ENCODE measurements around the gene TMEM106C.
"Not testable (repeated sequence)": the region's sequence is repeated elsewhere in the genome, so short reads cannot be mapped to it uniquely, and the experiment has no call there.

Gene TMEM106C

DNA sequence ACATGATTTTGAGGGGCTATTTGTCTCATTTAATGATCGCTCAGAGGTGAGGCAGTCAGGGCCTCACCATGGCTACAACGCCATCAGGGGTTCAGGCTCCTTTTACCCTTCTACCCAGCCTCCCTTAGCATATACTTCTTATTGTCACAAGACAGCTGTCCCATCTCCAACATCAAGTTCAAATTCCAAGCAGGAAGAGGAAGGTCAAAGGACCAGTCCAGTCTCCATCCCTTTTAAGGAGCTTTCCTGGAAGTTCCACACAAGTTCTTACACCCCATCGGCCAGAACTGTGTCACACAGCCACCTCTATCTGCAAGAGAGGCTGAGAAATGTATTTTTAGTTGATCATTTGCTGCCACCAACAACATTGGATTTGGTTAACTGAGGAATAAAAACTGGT is 8.3 kb upstream of the TMEM106C start:
- Histone ChIP-seq H3K18ac (ENCODE audit: low read depth in 1 of 2, low read length in 2 of 2) (no peak overlapping the region), H2BK15ac (ENCODE audit: low read depth, poor library complexity, severe bottlenecking) (no peak overlapping the region)

DNA sequence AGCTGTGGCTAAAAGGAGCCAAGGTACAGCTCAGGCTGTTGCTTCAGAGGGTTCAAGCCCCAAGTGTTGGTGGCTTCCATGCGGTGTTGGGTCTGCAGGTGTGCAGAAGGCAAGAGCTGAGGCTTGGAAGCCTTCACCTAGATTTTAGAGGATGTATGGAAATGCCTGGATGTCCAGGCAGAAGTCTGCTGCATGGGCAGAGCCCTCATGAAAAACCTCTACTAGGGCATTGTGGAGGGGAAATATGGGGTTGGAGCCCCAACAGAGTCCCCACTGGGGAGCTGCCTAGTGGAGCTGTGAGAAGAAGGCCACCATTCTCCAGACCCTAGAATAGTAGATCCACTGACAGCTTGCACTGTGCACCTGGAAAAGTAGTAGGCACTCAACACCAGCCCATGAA is 5.7 kb upstream of the TMEM106C start:
- not testable (repeated sequence) for H3K4ac ChIP-seq (ENCODE audit: low read depth in 1 of 2, low read length in 2 of 2); H3K79me1 ChIP-seq (replicated peaks; ENCODE audit: low read length, poor library complexity, severe bottlenecking); H3K4me2 ChIP-seq (ENCODE audit: low read length, poor library complexity, severe bottlenecking); H2AK5ac ChIP-seq (ENCODE audit: low read length, severe bottlenecking); H2BK5ac ChIP-seq (ENCODE audit: low read depth, low read length, poor library complexity, severe bottlenecking); H3K4me3 ChIP-seq (ENCODE audit: insufficient read depth in 1 of 2, low read depth in 1 of 2, low read length in 2 of 2); H2BK12ac ChIP-seq (ENCODE audit: low read length in 2 of 2); H3K9ac ChIP-seq (ENCODE audit: low read length); H3K27ac ChIP-seq (ENCODE audit: low read length, poor library complexity, severe bottlenecking); H3K14ac ChIP-seq (ENCODE audit: low read length in 2 of 2); H3K4me1 ChIP-seq (ENCODE audit: control insufficient read depth, insufficient read depth, low read depth, low read length); H3K23ac ChIP-seq (ENCODE audit: low read length in 2 of 2); H3K18ac ChIP-seq (ENCODE audit: low read depth in 1 of 2, low read length in 2 of 2); H3K9me3 ChIP-seq (ENCODE audit: control insufficient read depth, low read length); H4K91ac ChIP-seq (ENCODE audit: low read length); H2AFZ ChIP-seq (ENCODE audit: low read depth, low read length); H2BK15ac ChIP-seq (ENCODE audit: low read depth, poor library complexity, severe bottlenecking); DNase-seq; H4K8ac ChIP-seq (ENCODE audit: low read length); H2BK120ac ChIP-seq (ENCODE audit: low read depth, low read length); H3K36me3 ChIP-seq (ENCODE audit: control insufficient read depth in 1 of 2, insufficient read depth in 2 of 2, low read depth in 1 of 2, low read length in 2 of 2)
- peaks cover 25 to 38% of the 10 kb centered on the region in 2 experiments for H3K27me3 ChIP-seq (ENCODE audit: control insufficient read depth in 1 of 2, insufficient read depth in 1 of 2, low read length in 2 of 2)
- WGBS, result 88% methylated on average over 1 of the region's 1 CpG

More for the DNA sequence above, 8.3 kb upstream of the TMEM106C start:
- H4K91ac ChIP-seq (ENCODE audit: low read length), result no peak overlapping the region
- 95% methylated on average over 2 of the region's 3 CpGs for WGBS
- H2AK5ac ChIP-seq (ENCODE audit: low read length, severe bottlenecking), result no peak overlapping the region
- no peak overlapping the region for H4K8ac ChIP-seq (ENCODE audit: low read length)
- H3K9ac ChIP-seq (ENCODE audit: low read length), result no peak overlapping the region
- H3K14ac ChIP-seq (ENCODE audit: low read length in 2 of 2), result no peak overlapping the region
- H3K4ac ChIP-seq (ENCODE audit: low read depth in 1 of 2, low read length in 2 of 2), result no peak overlapping the region
- H3K4me3 ChIP-seq (ENCODE audit: insufficient read depth in 1 of 2, low read depth in 1 of 2, low read length in 2 of 2), result no peak overlapping the region
- no peak overlapping the region for H3K4me2 ChIP-seq (ENCODE audit: low read length, poor library complexity, severe bottlenecking)
- H3K27ac ChIP-seq (ENCODE audit: low read length, poor library complexity, severe bottlenecking), result no peak overlapping the region
- H3K23ac ChIP-seq (ENCODE audit: low read length in 2 of 2), result no peak overlapping the region
- no peak for DNase-seq
- H2BK5ac ChIP-seq (ENCODE audit: low read depth, low read length, poor library complexity, severe bottlenecking), result no peak overlapping the region
- H2BK12ac ChIP-seq (ENCODE audit: low read length in 2 of 2), result no peak overlapping the region
- H3K9me3 ChIP-seq (ENCODE audit: control insufficient read depth, low read length), result peaks cover 5% of the 10 kb centered on the region
- H2BK120ac ChIP-seq (ENCODE audit: low read depth, low read length), result no peak overlapping the region
- H3K79me1 ChIP-seq (replicated peaks; ENCODE audit: low read length, poor library complexity, severe bottlenecking), result no peaks in the 10 kb centered on the region
- peaks cover 30 to 33% of the 10 kb centered on the region in 2 experiments for H3K27me3 ChIP-seq (ENCODE audit: control insufficient read depth in 1 of 2, insufficient read depth in 1 of 2, low read length in 2 of 2)
- H3K36me3 ChIP-seq (ENCODE audit: control insufficient read depth in 1 of 2, insufficient read depth in 2 of 2, low read depth in 1 of 2, low read length in 2 of 2), result no peaks in the 10 kb centered on the region
- peaks cover under 1% of the 10 kb centered on the region for H3K4me1 ChIP-seq (ENCODE audit: control insufficient read depth, insufficient read depth, low read depth, low read length)
- H2AFZ ChIP-seq (ENCODE audit: low read depth, low read length), result no peak overlapping the region

DNA sequence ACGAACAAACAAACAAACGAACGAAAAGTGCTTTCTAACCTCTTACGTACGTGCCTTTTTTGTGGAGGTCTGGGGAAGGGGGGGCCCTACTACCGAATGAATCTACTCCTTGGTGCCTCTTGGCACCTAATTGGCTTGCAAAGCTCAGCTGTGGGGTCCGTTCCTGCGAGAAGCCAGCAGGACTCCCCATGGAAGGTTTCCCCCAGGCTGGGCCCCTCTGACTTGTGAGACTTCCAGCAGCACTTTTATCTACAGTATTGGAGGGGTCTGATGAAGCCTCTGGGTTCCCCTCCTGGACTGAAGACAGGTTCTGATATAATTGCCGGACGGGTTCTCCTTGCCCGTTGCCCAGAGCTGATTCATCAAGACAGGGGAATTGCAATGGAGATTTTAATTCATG is 1.2 kb upstream of the TMEM106C start:
- Histone ChIP-seq H2BK5ac (ENCODE audit: low read depth, low read length, poor library complexity, severe bottlenecking) (no peak overlapping the region), H4K91ac (ENCODE audit: low read length) (no peak overlapping the region), H3K4ac (ENCODE audit: low read depth in 1 of 2, low read length in 2 of 2) (no peak overlapping the region), H3K4me3 (ENCODE audit: insufficient read depth in 1 of 2, low read depth in 1 of 2, low read length in 2 of 2) (no peak overlapping the region), H2BK120ac (ENCODE audit: low read depth, low read length) (no peak overlapping the region), H3K9me3 (ENCODE audit: control insufficient read depth, low read length) (peaks cover 5% of the 10 kb centered on the region), H3K4me1 (ENCODE audit: control insufficient read depth, insufficient read depth, low read depth, low read length) (peaks cover 6% of the 10 kb centered on the region), H3K27ac (ENCODE audit: low read length, poor library complexity, severe bottlenecking) (no peak overlapping the region), H3K36me3 (ENCODE audit: control insufficient read depth in 1 of 2, insufficient read depth in 2 of 2, low read depth in 1 of 2, low read length in 2 of 2) (peaks cover 7 to 11% of the 10 kb centered on the region in 2 experiments), H3K18ac (ENCODE audit: low read depth in 1 of 2, low read length in 2 of 2) (no peak overlapping the region), H2BK15ac (ENCODE audit: low read depth, poor library complexity, severe bottlenecking) (no peak overlapping the region), H3K23ac (ENCODE audit: low read length in 2 of 2) (no peak overlapping the region), H3K4me2 (ENCODE audit: low read length, poor library complexity, severe bottlenecking) (no peak overlapping the region), H3K14ac (ENCODE audit: low read length in 2 of 2) (no peak overlapping the region), H4K8ac (ENCODE audit: low read length) (no peak overlapping the region), H2AK5ac (ENCODE audit: low read length, severe bottlenecking) (no peak overlapping the region), H2AFZ (ENCODE audit: low read depth, low read length) (no peak overlapping the region), H3K27me3 (ENCODE audit: control insufficient read depth in 1 of 2, insufficient read depth in 1 of 2, low read length in 2 of 2) (peaks cover 12 to 26% of the 10 kb centered on the region in 2 experiments), H3K9ac (ENCODE audit: low read length) (no peak overlapping the region), H2BK12ac (ENCODE audit: low read length in 2 of 2) (no peak overlapping the region), H3K79me1 (replicated peaks; ENCODE audit: low read length, poor library complexity, severe bottlenecking) (peaks cover 5% of the 10 kb centered on the region)
- DNase-seq, result no peak
- 93% methylated on average over 11 of the region's 11 CpGs for WGBS

DNA sequence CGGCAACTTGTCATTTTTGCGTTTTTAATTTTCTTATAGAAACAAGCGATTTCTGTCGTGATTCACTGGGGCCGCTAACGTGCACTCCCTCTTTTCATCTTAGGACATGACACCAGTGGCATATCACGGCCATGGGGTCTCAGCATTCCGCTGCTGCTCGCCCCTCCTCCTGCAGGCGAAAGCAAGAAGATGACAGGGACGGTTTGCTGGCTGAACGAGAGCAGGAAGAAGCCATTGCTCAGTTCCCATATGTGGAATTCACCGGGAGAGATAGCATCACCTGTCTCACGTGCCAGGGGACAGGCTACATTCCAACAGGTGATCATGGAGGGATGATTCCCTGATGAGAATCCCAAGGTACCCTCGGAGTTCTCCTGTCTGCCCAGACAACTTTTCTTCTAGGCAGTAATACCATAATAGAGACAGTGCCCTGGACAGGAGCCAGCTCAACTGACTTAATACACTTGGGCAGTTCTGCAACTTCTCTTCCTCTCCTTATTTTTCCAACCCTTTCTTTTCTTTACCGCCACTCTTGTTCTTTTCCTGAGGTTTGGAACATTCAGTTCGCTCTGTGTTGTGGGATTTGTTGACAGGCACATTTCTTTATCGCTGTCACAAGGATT is 821 bp downstream of the TMEM106C start:
- Histone ChIP-seq H4K8ac (ENCODE audit: low read length) (no peak overlapping the region), H3K36me3 (ENCODE audit: control insufficient read depth in 1 of 2, insufficient read depth in 2 of 2, low read depth in 1 of 2, low read length in 2 of 2) (peaks cover 7 to 11% of the 10 kb centered on the region in 2 experiments), H3K27me3 (ENCODE audit: control insufficient read depth in 1 of 2, insufficient read depth in 1 of 2, low read length in 2 of 2) (peaks cover 12 to 23% of the 10 kb centered on the region in 2 experiments), H3K4me3 (ENCODE audit: insufficient read depth in 1 of 2, low read depth in 1 of 2, low read length in 2 of 2) (peak overlapping the region; percentile 93 to 95), H2AK5ac (ENCODE audit: low read length, severe bottlenecking) (no peak overlapping the region), H4K91ac (ENCODE audit: low read length) (no peak overlapping the region), H3K27ac (ENCODE audit: low read length, poor library complexity, severe bottlenecking) (no peak overlapping the region), H3K9me3 (ENCODE audit: control insufficient read depth, low read length) (no peaks in the 10 kb centered on the region), H2BK120ac (ENCODE audit: low read depth, low read length) (no peak overlapping the region), H2AFZ (ENCODE audit: low read depth, low read length) (peak overlapping the region; percentile 97), H2BK15ac (ENCODE audit: low read depth, poor library complexity, severe bottlenecking) (no peak overlapping the region), H2BK5ac (ENCODE audit: low read depth, low read length, poor library complexity, severe bottlenecking) (no peak overlapping the region), H3K4me1 (ENCODE audit: control insufficient read depth, insufficient read depth, low read depth, low read length) (peaks cover 6% of the 10 kb centered on the region), H3K14ac (ENCODE audit: low read length in 2 of 2) (no peak overlapping the region), H3K4ac (ENCODE audit: low read depth in 1 of 2, low read length in 2 of 2) (no peak overlapping the region), H3K18ac (ENCODE audit: low read depth in 1 of 2, low read length in 2 of 2) (peak overlapping the region in 1 of 2 experiments; percentile 64), H3K23ac (ENCODE audit: low read length in 2 of 2) (no peak overlapping the region), H3K4me2 (ENCODE audit: low read length, poor library complexity, severe bottlenecking) (peak overlapping the region; percentile 97), H3K79me1 (replicated peaks; ENCODE audit: low read length, poor library complexity, severe bottlenecking) (peaks cover 5% of the 10 kb centered on the region), H3K9ac (ENCODE audit: low read length) (peak overlapping the region; percentile 84), H2BK12ac (ENCODE audit: low read length in 2 of 2) (no peak overlapping the region)
- 26% methylated on average over 18 of the region's 18 CpGs for WGBS
- DNase-seq, result no peak
